Brain microvascular endothelial cell (primary cell): Measurements from ENCODE around the gene DEAF1.

Source experiments
- DNase-seq: peaks from one replicate; pipeline ENCODE4 v3.0.0-alpha.2; 2020
- H3K27ac ChIP-seq: fragments of 250-450 bp; sonication (Bioruptor Pico); 2 replicates; pipeline ENCODE4 v1.5.1; 2020; ENCODE audit warnings: mild to moderate bottlenecking, moderate library complexity
- H3K27me3 ChIP-seq: fragments of 250-450 bp; sonication (Bioruptor Pico); replicated peaks from 2 replicates; pipeline ENCODE4 v1.5.1; 2020; ENCODE audit warnings: mild to moderate bottlenecking
- H3K36me3 ChIP-seq: fragments of 250-450 bp; sonication (Bioruptor Pico); replicated peaks from 2 replicates; pipeline ENCODE4 v1.5.1; 2020; ENCODE audit warnings: mild to moderate bottlenecking
- H3K4me3 ChIP-seq: 2 replicates; pipeline ENCODE4 v1.5.1; 2011; ENCODE audit warnings: low read depth, mild to moderate bottlenecking, control low read depth, low read length, moderate library complexity
- in situ Hi-C: cut with HindIII; loops from 2 replicates; pipeline ENCODE4 v1.10.0; 2017; ENCODE audit warnings: low sequenced_read_pairs, low pct_ligation_motif_present
- TF ChIP-seq, protein P1 (sequence below): IDR thresholded peaks from 2 replicates; pipeline ENCODE4 v1.5.1; 2011; ENCODE audit warnings: low read depth, mild to moderate bottlenecking, moderate library complexity, low read length, control low read depth, inconsistent platforms; ENCODE audit errors: missing control alignments

Gene DEAF1

GRCh38 chr11:615504-616319 lies 79.3 kb downstream of the DEAF1 start, which contains the start of gene IRF7:
IRF7 (minus strand) TSS chr11:615950; CDS start chr11:615364, 586 bp downstream.
- Histone ChIP-seq H3K4me3 (peak within 1 kb of the TSS; percentile 71), H3K27ac (peak within 1 kb of the TSS; percentile 92), H3K36me3 (peaks cover 42% of the 10 kb centered on the region), H3K27me3 (no peaks in the 10 kb centered on the region)
- TF ChIP-seq, protein P1, sequence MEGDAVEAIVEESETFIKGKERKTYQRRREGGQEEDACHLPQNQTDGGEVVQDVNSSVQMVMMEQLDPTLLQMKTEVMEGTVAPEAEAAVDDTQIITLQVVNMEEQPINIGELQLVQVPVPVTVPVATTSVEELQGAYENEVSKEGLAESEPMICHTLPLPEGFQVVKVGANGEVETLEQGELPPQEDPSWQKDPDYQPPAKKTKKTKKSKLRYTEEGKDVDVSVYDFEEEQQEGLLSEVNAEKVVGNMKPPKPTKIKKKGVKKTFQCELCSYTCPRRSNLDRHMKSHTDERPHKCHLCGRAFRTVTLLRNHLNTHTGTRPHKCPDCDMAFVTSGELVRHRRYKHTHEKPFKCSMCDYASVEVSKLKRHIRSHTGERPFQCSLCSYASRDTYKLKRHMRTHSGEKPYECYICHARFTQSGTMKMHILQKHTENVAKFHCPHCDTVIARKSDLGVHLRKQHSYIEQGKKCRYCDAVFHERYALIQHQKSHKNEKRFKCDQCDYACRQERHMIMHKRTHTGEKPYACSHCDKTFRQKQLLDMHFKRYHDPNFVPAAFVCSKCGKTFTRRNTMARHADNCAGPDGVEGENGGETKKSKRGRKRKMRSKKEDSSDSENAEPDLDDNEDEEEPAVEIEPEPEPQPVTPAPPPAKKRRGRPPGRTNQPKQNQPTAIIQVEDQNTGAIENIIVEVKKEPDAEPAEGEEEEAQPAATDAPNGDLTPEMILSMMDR: no peak
- DNase-seq: peak; percentile 90
- in situ Hi-C loops: no loop called here

- no peak for DNase-seq
- in situ Hi-C loops: no loop called here
- Histone ChIP-seq H3K27ac (peak overlapping the region; percentile 92), H3K36me3 (peaks cover 47% of the 10 kb centered on the region), H3K27me3 (no peaks in the 10 kb centered on the region), H3K4me3 (peak overlapping the region; percentile 71)
- TF ChIP-seq, protein P1: no peak
Measured at GRCh38 chr11:614623-615503, 80.2 kb downstream of the DEAF1 start.

GRCh38 chr11:614021-614622 lies 80.9 kb downstream of the DEAF1 start:
- Histone ChIP-seq H3K36me3 (peaks cover 50% of the 10 kb centered on the region), H3K27ac (no peak overlapping the region), H3K4me3 (no peak overlapping the region), H3K27me3 (no peaks in the 10 kb centered on the region)
- in situ Hi-C loops: no loop called here
- TF ChIP-seq, protein P1: no peak
- no peak for DNase-seq

GRCh38 chr11:613369-613968 lies 81.6 kb downstream of the DEAF1 start:
- Histone ChIP-seq H3K27ac (no peak overlapping the region), H3K4me3 (no peak overlapping the region), H3K27me3 (no peaks in the 10 kb centered on the region), H3K36me3 (peaks cover 56% of the 10 kb centered on the region)
- in situ Hi-C loops: no loop called here
- DNase-seq: peak; percentile 59
- TF ChIP-seq, protein P1: no peak

DNA sequence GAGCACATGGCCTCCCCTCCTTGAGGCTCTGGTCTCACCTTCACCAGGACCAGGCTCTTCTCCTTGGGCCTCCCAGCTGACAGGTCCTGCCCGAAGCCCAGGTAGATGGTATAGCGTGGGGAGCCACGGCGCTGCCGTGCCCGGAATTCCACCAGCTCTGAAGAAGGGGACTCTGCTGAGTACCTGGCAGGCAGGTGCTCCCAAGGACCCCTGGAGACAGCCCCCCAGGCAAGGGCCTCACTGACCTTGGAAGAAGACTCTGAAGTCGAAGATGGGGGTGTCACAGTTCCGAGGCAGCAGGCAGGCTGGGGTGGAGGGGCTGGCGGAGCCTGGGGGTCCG lies 82.1 kb downstream of the DEAF1 start:
- DNase-seq: no peak
- peaks cover 59% of the 10 kb centered on the region for H3K36me3 ChIP-seq
- H3K27me3 ChIP-seq: no peaks in the 10 kb centered on the region
- in situ Hi-C loops: no loop called here
- TF ChIP-seq, protein P1: no peak
- no peak overlapping the region for H3K4me3 ChIP-seq
- H3K27ac ChIP-seq: no peak overlapping the region
